Measurements from ENCODE around the gene ASB10. TPM values are rescaled to one million over a fixed set of nuclear protein-coding genes. Genes with fewer than 3 reads are reported as not detected.

The ASB10 gene
- total and polyA plus RNA-seq, 2 of the 13 experiments (the other 11 are each of a cell fraction or from before 2014, with no cell fraction given), result not detected

DNA sequence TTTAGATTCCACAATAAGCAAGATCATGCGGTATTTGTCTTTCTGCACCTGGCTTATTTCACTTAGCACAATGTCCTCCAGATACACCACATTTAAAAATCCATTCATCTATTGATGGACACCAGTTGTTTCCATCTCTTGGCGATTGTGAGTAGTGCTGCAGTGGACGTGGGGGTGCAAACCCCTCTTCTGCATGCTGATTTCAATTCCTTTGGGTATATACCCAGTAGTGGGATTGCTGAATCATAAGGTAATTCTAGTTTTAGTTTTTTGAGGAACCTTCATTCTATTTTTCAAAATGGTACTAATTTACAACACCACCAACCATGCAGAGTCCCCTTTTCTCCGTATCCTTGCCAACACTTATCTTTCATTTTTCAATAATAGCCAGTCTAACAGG is 2.0 kb upstream of the ASB10 start (continued):
- TF ChIP-seq, protein P1, sequence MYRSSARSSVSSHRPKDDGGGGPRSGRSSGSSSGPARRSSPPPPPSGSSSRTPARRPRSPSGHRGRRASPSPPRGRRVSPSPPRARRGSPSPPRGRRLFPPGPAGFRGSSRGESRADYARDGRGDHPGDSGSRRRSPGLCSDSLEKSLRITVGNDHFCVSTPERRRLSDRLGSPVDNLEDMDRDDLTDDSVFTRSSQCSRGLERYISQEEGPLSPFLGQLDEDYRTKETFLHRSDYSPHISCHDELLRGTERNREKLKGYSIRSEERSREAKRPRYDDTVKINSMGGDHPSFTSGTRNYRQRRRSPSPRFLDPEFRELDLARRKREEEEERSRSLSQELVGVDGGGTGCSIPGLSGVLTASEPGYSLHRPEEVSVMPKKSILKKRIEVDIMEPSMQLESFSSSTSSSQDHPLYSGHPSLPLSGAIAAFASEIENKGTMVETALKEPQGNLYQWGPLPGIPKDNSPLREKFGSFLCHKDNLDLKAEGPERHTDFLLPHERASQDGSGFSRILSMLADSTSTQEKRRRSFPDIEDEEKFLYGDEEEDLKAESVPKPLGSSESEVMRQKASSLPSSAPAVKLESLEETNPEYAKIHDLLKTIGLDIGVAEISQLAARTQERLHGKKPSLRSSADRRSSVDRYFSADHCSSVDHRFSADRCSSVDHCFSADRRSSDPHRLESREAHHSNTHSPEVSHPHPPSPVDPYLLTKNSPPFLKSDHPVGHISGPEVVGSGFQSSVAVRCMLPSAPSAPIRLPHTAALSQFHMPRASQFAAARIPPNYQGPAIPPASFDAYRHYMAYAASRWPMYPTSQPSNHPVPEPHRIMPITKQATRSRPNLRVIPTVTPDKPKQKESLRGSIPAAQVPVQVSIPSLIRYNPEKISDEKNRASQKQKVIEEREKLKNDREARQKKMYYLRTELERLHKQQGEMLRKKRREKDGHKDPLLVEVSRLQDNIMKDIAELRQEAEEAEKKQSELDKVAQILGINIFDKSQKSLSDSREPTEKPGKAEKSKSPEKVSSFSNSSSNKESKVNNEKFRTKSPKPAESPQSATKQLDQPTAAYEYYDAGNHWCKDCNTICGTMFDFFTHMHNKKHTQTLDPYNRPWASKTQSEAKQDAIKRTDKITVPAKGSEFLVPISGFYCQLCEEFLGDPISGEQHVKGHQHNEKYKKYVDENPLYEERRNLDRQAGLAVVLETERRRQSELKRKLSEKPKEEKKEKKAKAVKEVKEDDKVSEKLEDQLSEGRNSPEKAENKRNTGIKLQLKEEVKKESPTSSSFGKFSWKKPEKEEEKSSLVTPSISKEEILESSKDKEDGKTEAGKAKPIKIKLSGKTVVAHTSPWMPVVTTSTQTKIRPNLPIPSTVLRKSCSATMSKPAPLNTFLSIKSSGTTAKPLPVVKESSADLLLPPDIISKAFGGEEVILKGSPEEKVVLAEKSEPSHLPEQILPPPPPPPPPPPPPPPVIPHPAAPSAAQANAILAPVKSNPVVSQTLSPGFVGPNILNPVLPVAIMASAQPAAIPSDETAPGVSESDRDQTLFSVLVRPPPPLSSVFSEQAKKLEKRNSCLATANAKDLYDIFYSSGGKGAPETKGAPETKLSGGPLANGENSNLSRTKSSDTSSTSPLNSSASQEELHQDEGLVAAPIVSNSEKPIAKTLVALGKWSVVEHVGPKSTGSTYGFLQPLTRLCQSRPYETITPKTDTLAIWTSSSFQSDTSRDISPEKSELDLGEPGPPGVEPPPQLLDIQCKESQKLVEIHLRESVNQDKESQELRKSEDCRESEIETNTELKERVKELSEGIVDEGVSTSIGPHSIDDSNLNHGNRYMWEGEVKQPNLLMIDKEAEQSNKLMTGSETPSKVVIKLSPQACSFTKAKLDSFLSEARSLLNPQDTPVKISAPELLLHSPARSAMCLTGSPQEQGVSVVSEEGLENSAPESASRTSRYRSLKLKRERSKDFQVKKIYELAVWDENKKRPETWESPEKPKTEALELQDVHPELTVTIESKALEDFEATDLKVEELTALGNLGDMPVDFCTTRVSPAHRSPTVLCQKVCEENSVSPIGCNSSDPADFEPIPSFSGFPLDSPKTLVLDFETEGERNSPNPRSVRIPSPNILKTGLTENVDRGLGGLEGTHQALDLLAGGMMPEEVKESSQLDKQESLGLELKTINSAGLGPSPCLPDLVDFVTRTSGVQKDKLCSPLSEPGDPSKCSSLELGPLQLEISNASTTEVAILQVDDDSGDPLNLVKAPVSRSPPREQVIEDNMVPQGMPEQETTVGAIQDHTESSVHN (CRISPR knock-in tag; IDR thresholded peaks at IDR 0.05), result no peak
- TF ChIP-seq NFE2L1 (CRISPR knock-in tag; IDR thresholded peaks at IDR 0.05; ENCODE audit: borderline replicate concordance) (no peak), REXO4 (CRISPR knock-in tag; IDR thresholded peaks at IDR 0.05; ENCODE audit: borderline replicate concordance) (no peak), HOXA9 (CRISPR knock-in tag; IDR thresholded peaks at IDR 0.05; ENCODE audit: borderline replicate concordance) (no peak), HNRNPUL1 (IDR thresholded peaks at IDR 0.05; ENCODE audit: low read depth, low read length) (no peak), HOXA5 (CRISPR knock-in tag; IDR thresholded peaks at IDR 0.05) (no peak)
